HL-60/S4 treated with retinoic acid at 250 ng/mL for 4 days and 3 days (cell line): ENCODE data around the gene ZNF729.
"Not testable (repeated sequence)": the region's sequence is repeated elsewhere in the genome, so short reads cannot be mapped to it uniquely, and the experiment has no call there.

Experiments used
- in situ Hi-C: fragments of 300-500 bp; cut with MboI; formaldehyde crosslinking; loops from 2 replicates; pipeline ENCODE4 v1.7.0; 2022; ENCODE audit warnings: low sequenced_read_pairs

Gene ZNF729

DNA sequence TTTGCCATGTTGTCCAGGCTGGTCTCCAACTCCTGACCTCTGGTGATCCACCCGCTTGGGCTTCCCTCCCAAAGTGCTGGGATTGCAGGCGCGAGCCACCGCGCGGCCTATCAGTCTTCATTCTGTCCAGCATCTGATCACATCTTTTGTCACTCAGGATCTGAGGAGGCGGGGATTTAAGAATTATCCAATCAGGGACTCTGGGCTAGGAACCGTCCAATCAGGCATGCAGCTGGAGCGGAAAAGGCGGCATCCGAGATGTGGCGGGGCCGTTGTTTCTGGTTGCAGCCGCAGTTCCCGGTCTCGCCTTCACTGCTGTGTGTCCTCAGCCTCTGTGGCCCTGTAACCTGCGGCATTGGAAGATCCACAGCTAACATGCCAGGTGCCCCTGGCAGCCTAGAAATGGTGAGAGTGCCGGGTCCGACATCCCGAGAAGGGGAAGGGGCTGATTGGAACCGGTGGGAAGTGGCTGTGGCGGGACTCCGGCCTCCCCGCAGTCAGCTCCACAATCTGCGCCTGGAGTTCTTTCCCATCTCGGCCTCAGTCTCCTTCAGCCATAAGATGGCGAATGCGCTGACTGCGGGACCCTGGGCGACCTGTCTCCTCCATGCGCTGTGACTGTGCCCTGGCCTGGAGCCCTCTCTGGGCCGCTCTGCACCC lies at the start of gene ZNF729:
Gene ZNF729, plus strand, starts transcription at position 291 of the 660 bp plus-strand sequence. Its CDS starts 85 bp downstream, at position 376.
- in situ Hi-C loops = no loop called here

DNA sequence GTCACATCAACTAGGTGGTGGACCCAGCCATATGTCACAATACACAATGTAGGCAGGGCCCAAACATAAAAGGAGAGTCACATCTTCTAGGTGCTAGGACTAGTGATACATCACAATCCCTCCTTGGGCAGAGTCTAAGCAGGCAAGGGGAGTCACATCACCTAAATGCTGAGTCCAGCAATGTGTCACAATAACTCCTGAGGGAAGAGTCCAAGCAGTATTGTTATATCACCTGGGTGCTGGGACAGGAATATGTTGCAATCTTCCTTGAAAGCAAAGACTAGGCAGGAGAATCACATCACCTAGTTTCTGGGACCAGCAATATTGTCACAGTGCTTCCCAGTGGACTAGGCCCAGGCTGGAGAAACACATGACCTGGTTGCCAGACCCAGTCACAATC lies 29.4 kb upstream of the ZNF729 start:
- in situ Hi-C loops = no loop called here

DNA sequence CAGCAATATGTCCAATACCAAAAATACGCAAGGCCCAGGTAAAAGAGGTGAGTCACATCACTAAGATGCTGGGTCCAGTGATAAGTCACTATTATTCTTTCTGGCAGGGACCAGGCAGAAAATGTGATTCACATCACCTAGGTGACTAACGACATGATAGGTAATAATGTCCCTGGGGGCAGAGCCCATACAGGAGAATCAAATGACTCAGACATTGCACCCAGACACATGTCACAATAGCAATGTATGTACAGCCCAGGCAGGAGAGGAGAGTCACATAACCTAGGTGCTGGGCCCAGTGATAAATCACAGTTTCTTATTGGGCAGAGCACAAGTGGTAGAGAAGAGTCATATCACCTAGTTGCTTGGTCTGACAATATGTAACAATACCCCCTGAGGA lies 28.9 kb upstream of the ZNF729 start:
- in situ Hi-C loops = no loop called here

DNA sequence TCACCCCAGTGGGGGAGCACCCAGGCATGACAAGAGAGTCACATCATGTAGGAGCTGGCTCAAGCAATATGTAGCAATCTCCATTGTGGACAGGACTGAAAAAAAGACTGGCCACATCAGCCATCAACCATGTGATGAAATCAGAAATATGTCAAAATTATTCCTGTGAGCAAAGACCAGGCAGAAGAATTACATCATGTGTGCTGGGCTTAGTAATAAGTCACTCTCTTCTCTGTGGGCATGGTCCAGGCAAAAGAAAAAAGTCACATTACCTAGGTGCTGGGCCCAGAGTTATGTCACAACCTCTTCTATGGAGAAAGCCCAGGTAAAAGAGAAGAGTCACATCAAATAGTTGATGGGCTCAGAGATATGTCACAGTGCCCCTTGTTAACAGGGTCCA lies 28.3 kb upstream of the ZNF729 start:
- in situ Hi-C loops = no loop called here

DNA sequence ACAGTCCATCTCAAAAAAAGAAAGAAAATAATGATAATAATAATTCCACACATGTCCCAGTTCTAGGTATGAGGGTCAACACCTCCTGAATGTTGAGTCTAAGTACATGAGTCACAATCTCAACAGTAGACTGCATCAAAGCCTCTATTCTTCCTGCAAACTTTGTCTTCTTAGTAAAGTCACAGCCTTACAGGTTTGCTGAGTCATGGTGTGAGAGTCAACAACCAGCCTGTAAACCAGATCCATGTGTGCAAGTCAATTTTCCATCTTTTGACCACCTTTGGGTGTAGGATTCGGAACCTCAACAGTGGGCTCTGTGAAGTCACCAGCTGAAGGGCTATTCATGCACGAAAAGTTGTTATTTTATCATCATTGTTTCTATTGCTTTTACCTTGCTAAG lies 25.7 kb upstream of the ZNF729 start:
- in situ Hi-C loops = no loop called here

DNA sequence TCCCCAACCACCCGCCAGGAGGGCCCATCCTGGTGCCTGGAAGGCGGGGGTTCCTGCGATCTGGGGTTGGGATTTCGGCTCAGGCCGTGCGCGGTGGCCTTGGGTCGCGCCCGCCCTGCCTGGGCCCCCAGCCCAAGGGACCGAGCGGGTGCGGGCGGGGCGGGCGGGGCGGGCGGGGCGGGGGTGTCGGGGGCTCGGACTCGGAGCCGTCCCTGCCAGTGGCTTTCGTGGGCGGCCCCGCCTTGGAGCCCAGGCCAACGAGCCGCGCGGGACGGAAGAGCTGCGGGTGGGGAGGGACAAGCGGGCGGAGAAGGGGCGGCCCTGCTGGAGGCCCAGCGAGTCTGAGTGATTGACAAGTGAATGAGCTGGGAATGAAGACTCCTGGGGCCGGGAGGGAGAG lies 24.6 kb upstream of the ZNF729 start:
- in situ Hi-C loops = no loop called here

DNA sequence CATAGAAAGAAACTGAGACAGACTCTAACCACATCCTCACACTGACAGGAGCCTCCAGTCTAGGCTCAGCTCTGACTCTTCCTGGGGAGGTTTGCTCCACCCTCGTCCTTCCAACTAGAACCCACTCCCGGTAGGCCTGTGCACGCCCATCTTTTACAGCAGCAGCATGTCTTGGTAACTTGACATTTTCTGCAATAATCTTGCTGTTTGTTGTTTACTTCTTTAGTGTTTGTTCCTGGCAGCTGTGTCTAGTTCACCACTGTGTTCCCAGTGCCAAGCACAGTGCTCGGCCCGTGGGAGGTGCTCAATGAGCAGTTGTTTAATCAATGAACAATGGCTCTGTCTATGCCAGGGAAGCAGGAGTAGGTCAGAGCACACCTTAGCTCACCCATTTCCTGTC lies 23.1 kb upstream of the ZNF729 start:
- in situ Hi-C loops = no loop called here

DNA sequence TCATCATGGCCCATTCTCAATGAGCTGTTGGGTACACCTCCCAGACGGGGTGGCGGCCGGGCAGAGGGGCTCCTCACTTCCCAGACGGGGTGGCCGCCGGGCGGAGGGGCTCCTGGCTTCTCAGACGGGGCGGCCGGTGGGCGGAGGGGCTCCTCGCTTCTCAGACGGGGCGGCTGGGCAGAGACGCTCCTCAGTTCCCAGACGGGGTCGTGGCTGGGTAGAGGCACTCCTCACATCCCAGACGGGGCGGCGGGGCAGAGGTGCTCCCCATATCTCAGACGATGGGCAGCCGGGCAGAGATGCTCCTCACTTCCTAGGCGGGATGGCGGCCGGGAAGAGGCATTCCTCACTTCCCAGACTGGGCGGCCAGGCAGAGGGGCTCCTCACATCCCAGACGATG lies 35.3 kb downstream of the ZNF729 start:
- in situ Hi-C loops = not testable (repeated sequence)

DNA sequence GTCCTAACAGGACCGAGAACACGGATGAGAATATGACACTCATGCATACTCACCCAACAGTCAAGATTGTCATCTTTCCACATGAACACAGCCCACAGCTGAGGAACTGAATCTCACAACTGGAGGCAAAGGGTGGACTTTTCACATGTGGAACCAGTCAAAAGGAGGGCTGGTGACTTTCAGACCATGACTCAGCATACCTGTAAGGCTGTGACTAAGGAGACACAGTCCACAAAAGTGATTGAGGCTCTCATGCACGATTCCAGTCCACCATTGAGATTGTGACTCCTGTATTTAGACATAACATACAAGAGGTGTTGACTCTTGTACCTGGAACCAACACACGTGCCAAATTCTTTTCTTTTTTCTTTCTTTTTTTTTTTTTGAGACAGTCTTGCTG lies 40.0 kb downstream of the ZNF729 start:
- in situ Hi-C loops = no loop called here

DNA sequence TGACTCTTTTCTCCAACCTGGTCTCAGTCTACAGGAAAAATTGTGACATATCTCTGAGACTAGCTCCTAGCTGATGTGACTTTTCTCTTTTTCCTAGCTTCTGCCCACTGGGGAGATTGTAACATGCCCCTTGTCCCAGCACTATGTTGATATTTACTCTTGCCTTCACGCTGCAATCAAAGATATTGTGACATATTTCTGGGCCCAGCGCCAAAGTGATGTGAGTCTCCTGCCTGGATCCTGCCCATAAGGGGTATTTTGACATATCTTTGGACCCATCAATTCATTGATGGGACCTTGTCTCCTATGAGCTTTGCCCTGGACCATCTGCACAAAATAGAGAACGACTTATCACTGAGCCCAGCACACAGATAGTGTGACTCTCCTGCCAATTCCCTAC lies 41.1 kb downstream of the ZNF729 start:
- in situ Hi-C loops = no loop called here

DNA sequence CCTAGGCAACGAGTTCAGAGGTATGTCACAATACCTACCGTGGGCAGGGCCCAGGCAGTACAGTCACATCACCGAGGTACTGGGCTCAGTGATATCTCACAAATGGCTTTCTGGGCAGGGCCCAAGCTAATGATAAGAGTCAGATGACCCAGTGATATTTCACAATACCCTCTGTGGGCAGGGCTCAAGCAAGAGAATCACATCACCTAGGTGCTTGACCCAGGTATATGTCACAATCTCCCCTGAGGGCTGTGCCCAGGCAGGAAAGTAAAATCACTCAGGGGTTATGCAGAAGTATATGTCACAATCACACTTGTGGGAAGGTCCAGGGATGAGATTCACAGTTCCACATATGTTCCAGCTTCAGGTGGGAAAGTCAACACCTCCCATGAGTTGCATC lies 45.3 kb downstream of the ZNF729 start:
- in situ Hi-C loops = no loop called here

DNA sequence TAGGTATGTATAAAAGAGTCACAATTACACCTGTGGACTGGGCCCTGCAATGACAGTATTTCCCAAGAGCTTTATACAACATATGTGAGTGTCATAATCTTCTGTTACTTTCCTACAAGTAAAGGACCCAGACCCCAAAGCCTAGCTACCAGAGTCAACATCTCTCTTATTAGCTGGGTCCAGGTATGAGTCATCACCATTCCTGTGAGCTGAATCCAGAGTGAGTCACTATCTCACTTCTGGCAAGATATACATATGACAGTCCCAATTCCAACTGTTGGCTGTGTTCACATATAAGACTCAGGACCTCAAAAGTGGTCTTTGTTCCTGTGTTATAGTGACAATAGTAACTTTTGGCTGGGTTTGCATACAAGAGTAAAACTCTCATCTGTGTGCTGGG lies 46.7 kb downstream of the ZNF729 start:
- in situ Hi-C loops = no loop called here

DNA sequence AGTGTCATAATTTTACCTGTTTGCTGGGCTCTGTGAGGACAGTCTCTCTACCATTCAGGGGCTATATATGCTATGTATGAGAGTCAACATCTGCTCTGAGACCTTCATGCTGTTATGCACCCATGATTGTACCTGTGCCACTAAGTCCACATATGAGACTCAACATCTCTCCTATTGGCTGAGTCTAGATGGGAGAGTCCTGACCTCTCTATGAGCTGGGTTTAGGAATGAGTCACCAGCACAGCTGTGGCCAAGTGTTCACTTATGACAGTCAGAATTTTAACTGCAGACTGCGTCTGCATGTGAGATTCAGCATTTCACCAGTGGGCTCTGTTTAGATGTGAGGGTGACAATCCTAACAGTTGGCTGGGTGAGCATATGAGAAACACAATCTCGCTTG lies 49.5 kb downstream of the ZNF729 start:
- in situ Hi-C loops = no loop called here

DNA sequence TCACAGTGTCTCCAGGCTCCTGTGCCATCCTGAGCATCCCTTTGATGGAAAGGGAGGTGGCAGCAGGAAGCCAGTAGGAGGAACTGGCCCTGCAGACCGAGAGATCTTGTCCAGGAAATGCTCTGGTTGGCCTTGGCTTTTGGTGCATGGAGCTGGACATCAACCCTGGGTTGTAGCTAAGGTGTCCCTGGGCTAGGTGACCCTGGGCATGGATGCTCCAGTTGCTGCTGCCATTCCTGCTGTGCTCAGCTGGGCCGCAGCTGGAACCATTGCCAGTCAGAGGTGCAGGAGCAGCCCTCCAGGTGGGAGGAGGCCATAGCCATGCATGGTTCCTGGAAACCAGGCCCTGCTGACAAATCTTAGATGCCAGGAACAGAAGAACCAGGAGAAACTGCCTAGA lies 68.4 kb downstream of the ZNF729 start:
- in situ Hi-C loops = no loop called here
